ENCODE measurements around the gene IQGAP2.

IQGAP2 gene

DNA sequence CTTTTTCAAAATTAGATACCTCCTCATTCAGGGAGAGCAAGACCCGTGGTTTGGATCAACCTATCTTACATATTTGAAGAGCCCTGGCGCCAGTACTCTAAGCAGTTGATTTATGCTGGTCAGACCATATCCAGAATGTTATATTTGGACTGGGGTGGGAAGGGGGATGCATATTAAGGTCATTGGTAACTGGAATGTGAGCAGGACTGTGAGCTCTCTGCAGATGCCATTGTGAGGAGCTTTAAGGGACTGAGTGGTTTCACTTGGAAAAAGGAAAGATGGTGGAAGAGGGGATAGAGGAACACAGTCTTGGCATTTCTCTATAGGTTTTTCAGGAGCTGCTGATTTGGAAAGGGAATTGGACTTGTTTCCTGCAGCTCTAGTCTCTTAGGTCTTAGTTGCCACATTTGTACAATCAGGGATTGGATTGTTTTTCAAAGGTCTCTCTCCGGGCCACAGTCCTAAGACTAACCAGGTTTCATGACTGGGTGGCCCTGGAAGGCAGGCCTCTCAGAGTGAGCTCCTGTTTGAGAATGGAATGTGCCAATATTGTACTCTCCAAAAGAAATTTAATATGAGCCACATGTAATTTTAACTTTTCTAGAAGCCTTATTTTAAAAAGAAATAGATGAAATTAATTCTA is 287.1 kb downstream of the IQGAP2 start (continued):
- TF ChIP-seq, protein P1, sequence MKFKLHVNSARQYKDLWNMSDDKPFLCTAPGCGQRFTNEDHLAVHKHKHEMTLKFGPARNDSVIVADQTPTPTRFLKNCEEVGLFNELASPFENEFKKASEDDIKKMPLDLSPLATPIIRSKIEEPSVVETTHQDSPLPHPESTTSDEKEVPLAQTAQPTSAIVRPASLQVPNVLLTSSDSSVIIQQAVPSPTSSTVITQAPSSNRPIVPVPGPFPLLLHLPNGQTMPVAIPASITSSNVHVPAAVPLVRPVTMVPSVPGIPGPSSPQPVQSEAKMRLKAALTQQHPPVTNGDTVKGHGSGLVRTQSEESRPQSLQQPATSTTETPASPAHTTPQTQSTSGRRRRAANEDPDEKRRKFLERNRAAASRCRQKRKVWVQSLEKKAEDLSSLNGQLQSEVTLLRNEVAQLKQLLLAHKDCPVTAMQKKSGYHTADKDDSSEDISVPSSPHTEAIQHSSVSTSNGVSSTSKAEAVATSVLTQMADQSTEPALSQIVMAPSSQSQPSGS (tag by site-specific recombination; IDR thresholded peaks at IDR 0.05; ENCODE audit: low read depth), result no peak
- TF ChIP-seq ZNF548 (tag by site-specific recombination; IDR thresholded peaks at IDR 0.05), result no peak

- Histone ChIP-seq H3K27ac (ENCODE audit: extremely low read depth, low read depth, low read length) (no peak overlapping the region), H3K9me3 (ENCODE audit: control insufficient read depth, insufficient read depth, low read depth, low read length) (no peaks in the 10 kb centered on the region), H3K36me3 (ENCODE audit: control insufficient read depth in 2 of 2, insufficient read depth in 1 of 2, low read length in 2 of 2) (no peaks in the 10 kb centered on the region), H3K4me3 (ENCODE audit: low read depth, low read length) (no peak overlapping the region), H3K4me1 (ENCODE audit: control insufficient read depth, insufficient read depth, low read length) (peaks cover 5% of the 10 kb centered on the region; the same call in 1 of the 2 replicates)
- ChIA-PET CTCF (interaction anchor here (0.6 to 2.4 kb wide), 3 partner anchors 14 to 83 kb away, joined by 3 to 6 read pairs (median 4); no protein-coding TSS in a partner anchor), POLR2A (interaction anchor here (0.5 kb wide), 1 partner anchor 83 kb away, joined by 3 read pairs; no protein-coding TSS in a partner anchor)
- no peak for TF ChIP-seq ZNF48 (tag by site-specific recombination; IDR thresholded peaks at IDR 0.05)
- TF ChIP-seq SCRT1 (tag by site-specific recombination; IDR thresholded peaks at IDR 0.05; ENCODE audit: borderline replicate concordance), result peak; percentile 49; the same call in 1 of the 2 replicates
- peak; percentile 85 for TF ChIP-seq SCRT2 (tag by site-specific recombination; IDR thresholded peaks at IDR 0.05)
- no peak for TF ChIP-seq ZNF792 (tag by site-specific recombination; IDR thresholded peaks at IDR 0.05)
- TF ChIP-seq GLIS1 (tag by site-specific recombination; IDR thresholded peaks at IDR 0.05), result no peak
Measured at GRCh38 chr5:76690704-76691466, 287.8 kb downstream of the IQGAP2 start.

DNA sequence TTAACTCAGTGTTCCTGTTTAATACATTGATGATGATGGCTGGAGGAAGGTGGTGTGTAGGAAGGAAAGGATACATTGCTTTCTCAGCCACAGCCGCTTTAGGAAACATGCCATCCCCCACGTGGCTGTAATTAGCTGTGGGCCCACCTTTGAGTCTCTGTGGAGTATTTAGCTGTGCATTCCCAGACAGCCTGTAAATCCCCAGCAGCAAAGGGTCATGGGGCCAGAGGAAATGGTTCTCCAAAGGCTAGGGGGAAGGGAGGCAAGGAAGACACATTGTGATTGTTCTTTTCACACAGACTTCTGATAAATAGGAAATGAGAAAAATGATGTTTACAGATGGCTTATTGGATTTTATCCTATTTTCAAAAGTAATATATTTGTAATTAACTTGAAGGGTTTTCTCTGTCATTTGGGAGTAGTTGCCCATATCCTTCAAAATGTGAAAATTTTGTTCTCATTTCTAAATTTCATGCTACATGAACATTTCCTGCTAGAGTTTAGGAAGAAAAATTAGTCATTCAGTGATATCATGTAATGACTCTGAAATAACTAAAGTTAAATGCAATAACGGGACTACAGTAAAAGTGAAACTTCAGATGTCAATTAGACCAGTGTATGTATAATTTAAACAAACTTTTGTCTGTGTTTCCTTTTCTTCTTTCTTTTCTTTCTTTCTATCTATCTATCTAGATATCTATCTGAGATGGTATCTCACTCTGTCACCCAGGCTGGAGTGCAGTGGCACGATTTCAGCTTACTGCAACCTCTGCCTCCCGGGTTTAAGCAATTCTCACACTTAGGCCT is 288.6 kb downstream of the IQGAP2 start:
- H3K4me1 ChIP-seq (ENCODE audit: control insufficient read depth, insufficient read depth, low read length), result peaks cover 5% of the 10 kb centered on the region; the same call in 1 of the 2 replicates
- no peaks in the 10 kb centered on the region for H3K36me3 ChIP-seq (ENCODE audit: control insufficient read depth in 2 of 2, insufficient read depth in 1 of 2, low read length in 2 of 2)
- H3K4me3 ChIP-seq (ENCODE audit: low read depth, low read length), result no peak overlapping the region
- no peak overlapping the region for H3K27ac ChIP-seq (ENCODE audit: extremely low read depth, low read depth, low read length)
- TF ChIP-seq ZNF521 (tag by site-specific recombination; IDR thresholded peaks at IDR 0.05) (no peak), ZNF404 (tag by site-specific recombination; IDR thresholded peaks at IDR 0.05) (no peak), GLIS1 (tag by site-specific recombination; IDR thresholded peaks at IDR 0.05) (peak; percentile 78), ZFP69B (tag by site-specific recombination; IDR thresholded peaks at IDR 0.05) (peak; percentile 89)
- TF ChIP-seq, protein P2, sequence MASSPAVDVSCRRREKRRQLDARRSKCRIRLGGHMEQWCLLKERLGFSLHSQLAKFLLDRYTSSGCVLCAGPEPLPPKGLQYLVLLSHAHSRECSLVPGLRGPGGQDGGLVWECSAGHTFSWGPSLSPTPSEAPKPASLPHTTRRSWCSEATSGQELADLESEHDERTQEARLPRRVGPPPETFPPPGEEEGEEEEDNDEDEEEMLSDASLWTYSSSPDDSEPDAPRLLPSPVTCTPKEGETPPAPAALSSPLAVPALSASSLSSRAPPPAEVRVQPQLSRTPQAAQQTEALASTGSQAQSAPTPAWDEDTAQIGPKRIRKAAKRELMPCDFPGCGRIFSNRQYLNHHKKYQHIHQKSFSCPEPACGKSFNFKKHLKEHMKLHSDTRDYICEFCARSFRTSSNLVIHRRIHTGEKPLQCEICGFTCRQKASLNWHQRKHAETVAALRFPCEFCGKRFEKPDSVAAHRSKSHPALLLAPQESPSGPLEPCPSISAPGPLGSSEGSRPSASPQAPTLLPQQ (tag by site-specific recombination; IDR thresholded peaks at IDR 0.05), result peak; percentile 92
- TF ChIP-seq, protein P3, sequence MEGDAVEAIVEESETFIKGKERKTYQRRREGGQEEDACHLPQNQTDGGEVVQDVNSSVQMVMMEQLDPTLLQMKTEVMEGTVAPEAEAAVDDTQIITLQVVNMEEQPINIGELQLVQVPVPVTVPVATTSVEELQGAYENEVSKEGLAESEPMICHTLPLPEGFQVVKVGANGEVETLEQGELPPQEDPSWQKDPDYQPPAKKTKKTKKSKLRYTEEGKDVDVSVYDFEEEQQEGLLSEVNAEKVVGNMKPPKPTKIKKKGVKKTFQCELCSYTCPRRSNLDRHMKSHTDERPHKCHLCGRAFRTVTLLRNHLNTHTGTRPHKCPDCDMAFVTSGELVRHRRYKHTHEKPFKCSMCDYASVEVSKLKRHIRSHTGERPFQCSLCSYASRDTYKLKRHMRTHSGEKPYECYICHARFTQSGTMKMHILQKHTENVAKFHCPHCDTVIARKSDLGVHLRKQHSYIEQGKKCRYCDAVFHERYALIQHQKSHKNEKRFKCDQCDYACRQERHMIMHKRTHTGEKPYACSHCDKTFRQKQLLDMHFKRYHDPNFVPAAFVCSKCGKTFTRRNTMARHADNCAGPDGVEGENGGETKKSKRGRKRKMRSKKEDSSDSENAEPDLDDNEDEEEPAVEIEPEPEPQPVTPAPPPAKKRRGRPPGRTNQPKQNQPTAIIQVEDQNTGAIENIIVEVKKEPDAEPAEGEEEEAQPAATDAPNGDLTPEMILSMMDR (tag by site-specific recombination; IDR thresholded peaks at IDR 0.05), result no peak
- TF ChIP-seq, protein P4, sequence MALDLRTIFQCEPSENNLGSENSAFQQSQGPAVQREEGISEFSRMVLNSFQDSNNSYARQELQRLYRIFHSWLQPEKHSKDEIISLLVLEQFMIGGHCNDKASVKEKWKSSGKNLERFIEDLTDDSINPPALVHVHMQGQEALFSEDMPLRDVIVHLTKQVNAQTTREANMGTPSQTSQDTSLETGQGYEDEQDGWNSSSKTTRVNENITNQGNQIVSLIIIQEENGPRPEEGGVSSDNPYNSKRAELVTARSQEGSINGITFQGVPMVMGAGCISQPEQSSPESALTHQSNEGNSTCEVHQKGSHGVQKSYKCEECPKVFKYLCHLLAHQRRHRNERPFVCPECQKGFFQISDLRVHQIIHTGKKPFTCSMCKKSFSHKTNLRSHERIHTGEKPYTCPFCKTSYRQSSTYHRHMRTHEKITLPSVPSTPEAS (tag by site-specific recombination; IDR thresholded peaks at IDR 0.05), result no peak
- ChIA-PET POLR2A (no interaction called here), CTCF (interaction anchor here (0.6 to 2.4 kb wide), 3 partner anchors 13 to 82 kb away, joined by 3 to 6 read pairs (median 4); no protein-coding TSS in a partner anchor)
- H3K9me3 ChIP-seq (ENCODE audit: control insufficient read depth, insufficient read depth, low read depth, low read length), result no peaks in the 10 kb centered on the region

Measured in HEK293 (cell line).